Kidney glomerular epithelial cell (primary cell): ENCODE results near the gene SLC44A1.

ENCODE experiments used
- DNase-seq: peaks from one replicate; lab custom pipeline; 2025; lab: John Stamatoyannopoulos, UW

Gene SLC44A1

GRCh38 chr9:105479846-105480245 lies 235.4 kb downstream of the SLC44A1 start:
- DNase-seq: no peak

GRCh38 chr9:105483618-105484017 lies 239.2 kb downstream of the SLC44A1 start:
- DNase-seq: no peak

- no peak for DNase-seq
These were observed 239.8 kb downstream of the SLC44A1 start for GRCh38 chr9:105484226-105484625.

GRCh38 chr9:105485131-105485530 lies 240.7 kb downstream of the SLC44A1 start:
- no peak for DNase-seq
